BLaER1 treated with 17β-estradiol and CSF1 and Interleukin-3, amounts not matched to agents 10 nM and 100 nM (cell line): Measurements from ENCODE around the gene CHADL.

ENCODE experiments used
- H3K27ac ChIP-seq, 11 experiments: shearing (Covaris generic); formaldehyde crosslinking; 2 replicates each; pipeline ENCODE4 v1.8.1; 2022
- H3K27me3 ChIP-seq, 11 experiments: shearing (Covaris generic); formaldehyde crosslinking; 2 replicates each; pipeline ENCODE4 v1.8.1; 2022
- H3K36me3 ChIP-seq, 11 experiments: shearing (Covaris generic); formaldehyde crosslinking; 2 replicates each; pipeline ENCODE4 v1.8.1; 2022
- H3K4me1 ChIP-seq, 10 experiments: shearing (Covaris generic); formaldehyde crosslinking; 2 replicates each; pipeline ENCODE4 v1.8.1; 2022
- H3K4me2 ChIP-seq, 11 experiments: shearing (Covaris generic); formaldehyde crosslinking; 2 replicates each; pipeline ENCODE4 v1.8.1; 2022
- H3K4me3 ChIP-seq, 10 experiments: shearing (Covaris generic); formaldehyde crosslinking; 2 replicates each; pipeline ENCODE4 v1.8.1; 2022
- H3K9ac ChIP-seq, 11 experiments: shearing (Covaris generic); formaldehyde crosslinking; 2 replicates each; pipeline ENCODE4 v1.8.1; 2022
- H3K9me3 ChIP-seq, 11 experiments: shearing (Covaris generic); formaldehyde crosslinking; replicated peaks in 1 of 11; 2 replicates each; pipeline ENCODE4 v1.8.1; 2022
- H4K20me1 ChIP-seq, 11 experiments: shearing (Covaris generic); formaldehyde crosslinking; 2 replicates each; pipeline ENCODE4 v1.8.1; 2022
- Cebpa-rat ChIP-seq, 11 experiments: shearing (Covaris generic); IDR thresholded peaks; 2 replicates each; pipeline ENCODE4 v1.8.1; 2022

Gene CHADL, protein sequence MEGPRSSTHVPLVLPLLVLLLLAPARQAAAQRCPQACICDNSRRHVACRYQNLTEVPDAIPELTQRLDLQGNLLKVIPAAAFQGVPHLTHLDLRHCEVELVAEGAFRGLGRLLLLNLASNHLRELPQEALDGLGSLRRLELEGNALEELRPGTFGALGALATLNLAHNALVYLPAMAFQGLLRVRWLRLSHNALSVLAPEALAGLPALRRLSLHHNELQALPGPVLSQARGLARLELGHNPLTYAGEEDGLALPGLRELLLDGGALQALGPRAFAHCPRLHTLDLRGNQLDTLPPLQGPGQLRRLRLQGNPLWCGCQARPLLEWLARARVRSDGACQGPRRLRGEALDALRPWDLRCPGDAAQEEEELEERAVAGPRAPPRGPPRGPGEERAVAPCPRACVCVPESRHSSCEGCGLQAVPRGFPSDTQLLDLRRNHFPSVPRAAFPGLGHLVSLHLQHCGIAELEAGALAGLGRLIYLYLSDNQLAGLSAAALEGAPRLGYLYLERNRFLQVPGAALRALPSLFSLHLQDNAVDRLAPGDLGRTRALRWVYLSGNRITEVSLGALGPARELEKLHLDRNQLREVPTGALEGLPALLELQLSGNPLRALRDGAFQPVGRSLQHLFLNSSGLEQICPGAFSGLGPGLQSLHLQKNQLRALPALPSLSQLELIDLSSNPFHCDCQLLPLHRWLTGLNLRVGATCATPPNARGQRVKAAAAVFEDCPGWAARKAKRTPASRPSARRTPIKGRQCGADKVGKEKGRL

DNA sequence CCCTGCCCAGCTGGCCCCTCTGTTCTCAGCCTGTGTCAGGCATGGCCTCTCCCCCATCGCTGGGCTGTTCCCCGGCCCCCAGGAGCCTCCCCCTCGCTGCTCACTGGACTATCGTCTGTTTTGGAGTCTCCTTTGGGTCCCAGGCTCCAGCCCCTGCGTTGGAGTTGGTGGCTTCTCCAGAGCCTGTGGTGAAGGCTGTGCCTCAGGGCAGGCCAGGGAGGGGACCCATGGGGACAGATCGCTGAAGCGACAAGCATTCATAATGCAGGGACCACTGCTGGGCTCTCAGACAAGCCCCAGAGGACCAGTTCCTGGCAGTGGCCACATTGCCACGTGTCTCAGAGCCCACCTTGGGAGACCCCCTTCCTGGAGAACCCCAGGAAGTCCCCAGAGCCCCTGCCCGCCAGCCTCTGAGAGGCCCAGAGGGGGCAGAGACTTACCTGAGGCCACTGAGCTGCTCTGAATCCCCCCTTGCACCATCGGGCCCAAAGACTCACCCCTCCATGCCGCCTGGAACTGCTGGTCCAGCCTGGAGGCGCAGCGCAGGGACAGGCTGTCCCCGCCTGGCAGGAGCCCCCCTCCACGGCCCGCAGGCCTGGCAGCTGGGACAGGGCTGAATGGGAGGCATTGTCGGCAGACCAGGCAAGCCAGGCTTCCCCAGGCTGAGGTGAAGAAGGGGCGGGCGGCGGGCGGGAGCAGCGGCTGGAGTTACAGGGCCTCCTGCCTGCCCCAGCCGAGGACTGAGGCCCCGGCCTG, at the start of gene CHADL:
Gene CHADL, minus strand, starts transcription at position 555 of the 756 bp plus-strand sequence. Its CDS starts 50 bp downstream, at position 505.
- H3K4me3 ChIP-seq: no peak within 1 kb of the TSS
- no peak within 1 kb of the TSS for H3K4me2 ChIP-seq
- peaks cover 4 to 32% (median 14%) of the 10 kb centered on the region in 11 experiments; a peak in 19 of 22 replicates for H3K36me3 ChIP-seq
- H4K20me1 ChIP-seq: peaks cover 0 to 44% (median 8%) of the 10 kb centered on the region in 11 experiments; a peak in 10 of 22 replicates
- no peak for TF ChIP-seq Cebpa-rat (IDR thresholded peaks at IDR 0.05)
- H3K9ac ChIP-seq: peak within 1 kb of the TSS in 2 of 11 experiments; percentile 6 to 24; a peak in 2 of 22 replicates
- H3K27me3 ChIP-seq: no peaks in the 10 kb centered on the region
- no peaks in the 10 kb centered on the region for H3K9me3 ChIP-seq
- H3K27ac ChIP-seq: no peak within 1 kb of the TSS; a peak in 1 of 22 replicates
- H3K4me1 ChIP-seq: peaks cover 8 to 31% (median 24%) of the 10 kb centered on the region in 10 experiments

DNA sequence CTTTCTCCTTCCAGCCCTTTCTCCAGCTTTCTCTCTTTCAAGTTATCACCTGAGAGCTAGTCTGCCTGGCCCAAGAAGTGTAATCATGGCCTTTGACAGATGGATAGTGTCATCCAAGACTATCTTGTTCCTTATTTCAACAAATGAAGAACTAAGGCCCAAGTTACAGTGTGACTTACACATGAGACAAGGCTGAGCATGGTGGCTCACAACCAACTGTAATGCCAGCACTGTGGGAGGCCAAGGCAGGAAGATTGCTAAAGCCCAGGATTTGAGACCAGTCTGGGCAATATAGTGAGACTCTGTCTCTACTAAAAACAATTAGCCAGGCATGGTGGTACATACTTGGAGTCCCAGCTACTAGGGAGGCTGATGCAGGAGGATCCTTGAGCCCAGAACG, 48.9 kb upstream of the CHADL start:
- no peak overlapping the region for H3K27ac ChIP-seq

DNA sequence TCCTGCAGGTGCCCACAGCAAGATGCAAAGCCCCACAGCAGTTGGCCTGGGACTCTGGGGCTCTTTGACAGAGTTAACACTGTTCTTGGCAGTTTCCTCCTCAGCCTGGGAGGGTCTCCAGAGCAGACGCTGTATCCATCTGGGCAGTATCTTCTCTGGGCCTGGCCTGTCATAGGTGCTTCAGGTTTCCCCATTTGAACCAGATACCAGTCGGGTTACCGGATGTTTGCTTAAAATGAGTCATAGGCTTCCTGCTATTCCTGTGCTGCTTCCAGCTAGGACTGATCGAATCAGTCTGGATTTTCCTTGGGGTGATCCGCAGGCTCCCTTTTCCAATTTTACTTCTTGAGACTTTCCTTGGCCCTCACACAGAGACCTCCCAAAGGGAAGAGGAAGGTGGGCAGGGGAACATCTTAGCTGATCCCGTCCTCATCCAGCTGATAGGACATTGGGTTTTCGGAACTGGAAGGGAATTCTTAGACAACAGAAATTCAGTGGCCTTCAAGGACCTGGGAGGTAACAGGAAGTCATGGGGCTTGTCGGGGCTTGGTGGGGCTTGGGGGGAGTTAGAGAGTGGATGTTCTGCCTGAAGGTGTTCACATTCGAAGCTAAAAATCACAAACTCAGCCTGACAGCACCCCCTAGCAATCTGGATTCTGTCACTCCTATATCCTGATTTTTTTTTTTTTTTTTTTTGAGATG, 47.7 kb upstream of the CHADL start:
- no peak for TF ChIP-seq Cebpa-rat (IDR thresholded peaks at IDR 0.05)
- H3K4me1 ChIP-seq: peaks cover 29 to 43% (median 37%) of the 10 kb centered on the region in 10 experiments
- no peaks in the 10 kb centered on the region for H3K27me3 ChIP-seq
- peaks cover 11 to 16% (median 16%) of the 10 kb centered on the region in 11 experiments; a peak in 20 of 22 replicates for H3K36me3 ChIP-seq
- H3K4me3 ChIP-seq: no peak overlapping the region
- H3K9ac ChIP-seq: peak overlapping the region in 5 of 11 experiments; percentile 10 to 91 (median 14); a peak in 4 of 22 replicates
- H3K27ac ChIP-seq: peak overlapping the region in 9 of 11 experiments; percentile 43 to 93 (median 89); a peak in 16 of 22 replicates
- peaks cover 0 to 24% (median 17%) of the 10 kb centered on the region in 11 experiments; a peak in 17 of 22 replicates for H4K20me1 ChIP-seq
- peaks cover 0 to 3% (median 0%) of the 10 kb centered on the region in 11 experiments; a peak in 1 of 22 replicates for H3K9me3 ChIP-seq
- H3K4me2 ChIP-seq: peak overlapping the region in 9 of 11 experiments; percentile 67 to 83 (median 72); a peak in 16 of 22 replicates

More for the DNA sequence above, 48.9 kb upstream of the CHADL start:
- H3K9ac ChIP-seq: no peak overlapping the region
- peaks cover 22 to 33% (median 28%) of the 10 kb centered on the region in 10 experiments for H3K4me1 ChIP-seq
- no peaks in the 10 kb centered on the region for H3K27me3 ChIP-seq
- peaks cover 0 to 10% (median 4%) of the 10 kb centered on the region in 11 experiments; a peak in 11 of 22 replicates for H3K9me3 ChIP-seq
- H4K20me1 ChIP-seq: peaks cover 0 to 11% (median 5%) of the 10 kb centered on the region in 11 experiments; a peak in 13 of 22 replicates
- no peak for TF ChIP-seq Cebpa-rat (IDR thresholded peaks at IDR 0.05)
- peak overlapping the region in 1 of 11 experiments; percentile 50; a peak in 1 of 22 replicates for H3K4me2 ChIP-seq
- no peak overlapping the region for H3K4me3 ChIP-seq
- H3K36me3 ChIP-seq: peaks cover 1 to 4% (median 3%) of the 10 kb centered on the region in 11 experiments; a peak in 16 of 22 replicates

DNA sequence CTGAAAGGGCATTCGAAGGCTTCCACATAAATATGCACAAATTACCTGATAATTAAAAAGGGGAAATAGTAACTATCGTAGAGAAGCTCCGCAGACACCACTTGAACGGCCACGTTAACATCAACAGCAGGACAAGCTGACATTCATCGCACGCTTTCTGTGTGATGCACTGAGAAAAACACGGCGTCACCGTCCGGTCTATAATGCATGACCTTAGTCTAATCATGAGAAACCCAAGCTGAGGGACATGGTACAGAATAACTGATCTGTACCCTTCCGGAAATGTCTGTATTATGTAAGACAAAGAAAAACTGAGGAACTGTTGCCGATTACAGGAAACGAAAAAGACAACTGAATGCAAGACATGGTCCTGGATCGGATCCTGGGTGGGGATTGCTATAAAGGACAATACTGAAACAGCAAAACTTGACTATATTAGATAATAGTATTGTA, 45.9 kb upstream of the CHADL start:
- H3K36me3 ChIP-seq: peaks cover 22 to 34% (median 33%) of the 10 kb centered on the region in 11 experiments
- peak overlapping the region; percentile 73 to 94 (median 88) for H3K9ac ChIP-seq
- peak overlapping the region; percentile 67 to 83 (median 72) for H3K4me2 ChIP-seq
- peak overlapping the region; percentile 73 to 93 (median 89); a peak in 21 of 22 replicates for H3K27ac ChIP-seq
- H3K27me3 ChIP-seq: no peaks in the 10 kb centered on the region
- H3K4me3 ChIP-seq: peak overlapping the region; percentile 88 to 99 (median 94)
- TF ChIP-seq Cebpa-rat (IDR thresholded peaks at IDR 0.05): peak in 1 of 11 experiments; percentile 17; a peak in 3 of 22 replicates
- peaks cover 0 to 41% (median 30%) of the 10 kb centered on the region in 11 experiments; a peak in 18 of 22 replicates for H4K20me1 ChIP-seq
- peaks cover 29 to 46% (median 38%) of the 10 kb centered on the region in 10 experiments for H3K4me1 ChIP-seq
- H3K9me3 ChIP-seq: no peaks in the 10 kb centered on the region

DNA sequence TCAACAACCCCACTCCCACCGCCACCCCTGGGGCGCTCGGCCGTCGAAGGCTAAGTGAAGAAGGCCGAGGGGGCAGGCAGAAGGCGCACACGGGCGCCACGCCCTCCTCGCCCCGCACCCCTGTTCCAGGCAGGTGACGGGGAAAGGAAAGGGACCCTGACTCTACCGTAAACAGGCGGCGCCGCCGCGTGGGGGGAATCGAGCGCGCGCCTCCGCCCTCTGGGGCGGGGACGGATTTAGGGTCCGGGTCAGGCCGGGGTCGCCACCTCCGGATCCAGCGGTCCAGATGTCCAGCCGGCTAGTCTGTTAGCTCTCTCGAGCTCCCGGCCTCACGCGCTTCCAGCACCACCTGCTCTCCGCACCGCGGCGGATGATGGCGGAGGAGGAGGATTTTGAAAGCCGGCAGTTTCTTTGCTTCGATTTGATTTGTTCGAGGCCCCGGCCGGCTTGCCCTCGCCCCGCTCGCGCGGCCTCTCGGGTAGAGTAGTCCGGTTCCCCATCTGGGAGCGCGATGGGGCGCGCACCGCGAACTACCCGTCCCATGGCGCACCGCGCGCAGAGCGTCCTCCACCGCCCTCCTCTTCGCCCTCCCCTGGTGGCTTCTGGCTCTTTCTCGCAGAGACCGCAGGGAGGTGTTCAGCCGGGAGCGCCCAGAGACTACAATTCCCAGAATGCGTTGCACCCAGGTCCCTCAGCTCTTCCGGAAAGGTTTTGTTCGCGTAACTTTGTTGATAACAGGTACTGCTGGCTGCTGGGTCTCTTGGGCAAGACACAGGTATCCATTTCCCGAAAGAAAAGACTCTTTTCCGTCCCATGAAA, 45.3 kb upstream of the CHADL start, which contains the start of gene RANGAP1:
Gene RANGAP1, minus strand, starts transcription at position 368 of the 819 bp plus-strand sequence. CDS start 5,143 bp downstream, outside the sequence.
- Histone ChIP-seq H4K20me1 (peaks cover 0 to 48% (median 36%) of the 10 kb centered on the region in 11 experiments; a peak in 18 of 22 replicates), H3K27ac (peak within 1 kb of the TSS; percentile 73 to 93 (median 89)), H3K9ac (peak within 1 kb of the TSS; percentile 84 to 94 (median 91)), H3K4me2 (peak within 1 kb of the TSS; percentile 82 to 98 (median 87)), H3K4me3 (peak within 1 kb of the TSS; percentile 88 to 99 (median 94)), H3K9me3 (no peaks in the 10 kb centered on the region), H3K4me1 (peaks cover 29 to 46% (median 40%) of the 10 kb centered on the region in 10 experiments), H3K27me3 (no peaks in the 10 kb centered on the region), H3K36me3 (peaks cover 28 to 40% (median 39%) of the 10 kb centered on the region in 11 experiments)
- no peak for TF ChIP-seq Cebpa-rat (IDR thresholded peaks at IDR 0.05)

DNA sequence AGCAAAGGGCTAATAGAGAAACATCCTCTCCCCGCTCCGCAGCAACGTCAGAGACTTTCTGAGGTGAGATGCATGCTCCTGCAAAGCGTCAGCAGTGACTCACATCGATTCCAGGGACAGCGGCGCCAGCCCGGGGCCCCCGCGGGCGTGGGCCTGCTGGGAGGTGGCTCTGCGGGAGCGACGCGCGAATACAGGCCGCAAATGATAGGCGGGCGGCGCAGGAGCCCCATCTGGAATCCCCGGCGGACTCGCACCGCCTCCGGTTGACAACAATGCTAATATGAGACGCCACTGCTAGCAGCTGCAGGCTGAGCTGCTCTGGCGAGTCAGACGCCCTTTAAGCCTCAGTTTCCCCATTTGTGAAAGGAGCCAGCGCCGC, 44.7 kb upstream of the CHADL start:
- peaks cover 29 to 46% (median 40%) of the 10 kb centered on the region in 10 experiments for H3K4me1 ChIP-seq
- H3K4me2 ChIP-seq: peak overlapping the region; percentile 82 to 98 (median 87)

More for the DNA sequence above, 44.7 kb upstream of the CHADL start:
- Histone ChIP-seq H3K4me3 (peak overlapping the region; percentile 88 to 99 (median 94)), H3K36me3 (peaks cover 34 to 46% (median 45%) of the 10 kb centered on the region in 11 experiments), H4K20me1 (peaks cover 0 to 54% (median 42%) of the 10 kb centered on the region in 11 experiments; a peak in 18 of 22 replicates), H3K27me3 (no peaks in the 10 kb centered on the region), H3K9me3 (no peaks in the 10 kb centered on the region), H3K27ac (peak overlapping the region; percentile 36 to 93 (median 89)), H3K9ac (peak overlapping the region; percentile 84 to 94 (median 91))
- TF ChIP-seq Cebpa-rat (IDR thresholded peaks at IDR 0.05): no peak
